ENCODE measurements around the gene CREB5.

DNA sequence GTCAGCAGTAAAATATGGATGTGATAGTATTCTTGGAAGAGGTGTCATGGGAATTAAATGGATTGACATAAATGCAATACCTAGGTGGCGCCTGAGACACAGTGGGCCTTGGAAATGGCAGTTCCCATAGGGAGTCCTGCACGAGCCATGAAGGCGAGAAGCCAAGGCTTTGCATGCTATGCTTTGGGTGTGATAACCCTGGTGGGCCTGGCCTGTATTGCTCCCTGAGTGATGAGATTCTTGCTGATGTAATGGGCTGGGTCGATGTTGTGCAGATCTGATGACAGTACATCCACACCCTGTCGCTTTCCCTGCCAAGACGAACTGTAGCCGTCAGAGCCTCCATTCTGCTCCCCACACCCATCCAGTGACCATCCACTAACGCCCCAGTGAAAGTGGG is 46.4 kb downstream of the CREB5 start:
- TF ChIP-seq EZH2phosphoT487 (IDR thresholded peaks at IDR 0.05; ENCODE audit: unreplicated experiment) (no peak), EZH2 (IDR thresholded peaks at IDR 0.05; ENCODE audit: low read depth, unreplicated experiment) (no peak), JUNB (IDR thresholded peaks at IDR 0.05; ENCODE audit: unreplicated experiment) (no peak), POLR2AphosphoS5 (IDR thresholded peaks at IDR 0.05; ENCODE audit: low read depth) (no peak), STAT1 (IDR thresholded peaks at IDR 0.05; ENCODE audit: unreplicated experiment) (no peak), ZNF114 (CRISPR knock-in tag; IDR thresholded peaks at IDR 0.05) (no peak), NANOG (IDR thresholded peaks at IDR 0.05; ENCODE audit: borderline replicate concordance) (no peak), CREB1 (CRISPR knock-in tag; IDR thresholded peaks at IDR 0.05; ENCODE audit: low read depth) (no peak)
- TF ChIP-seq, protein P1, sequence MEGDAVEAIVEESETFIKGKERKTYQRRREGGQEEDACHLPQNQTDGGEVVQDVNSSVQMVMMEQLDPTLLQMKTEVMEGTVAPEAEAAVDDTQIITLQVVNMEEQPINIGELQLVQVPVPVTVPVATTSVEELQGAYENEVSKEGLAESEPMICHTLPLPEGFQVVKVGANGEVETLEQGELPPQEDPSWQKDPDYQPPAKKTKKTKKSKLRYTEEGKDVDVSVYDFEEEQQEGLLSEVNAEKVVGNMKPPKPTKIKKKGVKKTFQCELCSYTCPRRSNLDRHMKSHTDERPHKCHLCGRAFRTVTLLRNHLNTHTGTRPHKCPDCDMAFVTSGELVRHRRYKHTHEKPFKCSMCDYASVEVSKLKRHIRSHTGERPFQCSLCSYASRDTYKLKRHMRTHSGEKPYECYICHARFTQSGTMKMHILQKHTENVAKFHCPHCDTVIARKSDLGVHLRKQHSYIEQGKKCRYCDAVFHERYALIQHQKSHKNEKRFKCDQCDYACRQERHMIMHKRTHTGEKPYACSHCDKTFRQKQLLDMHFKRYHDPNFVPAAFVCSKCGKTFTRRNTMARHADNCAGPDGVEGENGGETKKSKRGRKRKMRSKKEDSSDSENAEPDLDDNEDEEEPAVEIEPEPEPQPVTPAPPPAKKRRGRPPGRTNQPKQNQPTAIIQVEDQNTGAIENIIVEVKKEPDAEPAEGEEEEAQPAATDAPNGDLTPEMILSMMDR (conservative IDR thresholded peaks at IDR 0.05; ENCODE audit: low read depth in 2 of 2), result peak; percentile 30 to 55
- TF ChIP-seq, protein P2, sequence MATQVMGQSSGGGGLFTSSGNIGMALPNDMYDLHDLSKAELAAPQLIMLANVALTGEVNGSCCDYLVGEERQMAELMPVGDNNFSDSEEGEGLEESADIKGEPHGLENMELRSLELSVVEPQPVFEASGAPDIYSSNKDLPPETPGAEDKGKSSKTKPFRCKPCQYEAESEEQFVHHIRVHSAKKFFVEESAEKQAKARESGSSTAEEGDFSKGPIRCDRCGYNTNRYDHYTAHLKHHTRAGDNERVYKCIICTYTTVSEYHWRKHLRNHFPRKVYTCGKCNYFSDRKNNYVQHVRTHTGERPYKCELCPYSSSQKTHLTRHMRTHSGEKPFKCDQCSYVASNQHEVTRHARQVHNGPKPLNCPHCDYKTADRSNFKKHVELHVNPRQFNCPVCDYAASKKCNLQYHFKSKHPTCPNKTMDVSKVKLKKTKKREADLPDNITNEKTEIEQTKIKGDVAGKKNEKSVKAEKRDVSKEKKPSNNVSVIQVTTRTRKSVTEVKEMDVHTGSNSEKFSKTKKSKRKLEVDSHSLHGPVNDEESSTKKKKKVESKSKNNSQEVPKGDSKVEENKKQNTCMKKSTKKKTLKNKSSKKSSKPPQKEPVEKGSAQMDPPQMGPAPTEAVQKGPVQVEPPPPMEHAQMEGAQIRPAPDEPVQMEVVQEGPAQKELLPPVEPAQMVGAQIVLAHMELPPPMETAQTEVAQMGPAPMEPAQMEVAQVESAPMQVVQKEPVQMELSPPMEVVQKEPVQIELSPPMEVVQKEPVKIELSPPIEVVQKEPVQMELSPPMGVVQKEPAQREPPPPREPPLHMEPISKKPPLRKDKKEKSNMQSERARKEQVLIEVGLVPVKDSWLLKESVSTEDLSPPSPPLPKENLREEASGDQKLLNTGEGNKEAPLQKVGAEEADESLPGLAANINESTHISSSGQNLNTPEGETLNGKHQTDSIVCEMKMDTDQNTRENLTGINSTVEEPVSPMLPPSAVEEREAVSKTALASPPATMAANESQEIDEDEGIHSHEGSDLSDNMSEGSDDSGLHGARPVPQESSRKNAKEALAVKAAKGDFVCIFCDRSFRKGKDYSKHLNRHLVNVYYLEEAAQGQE (IDR thresholded peaks at IDR 0.05; ENCODE audit: unreplicated experiment), result no peak
- TF ChIP-seq, protein P3, sequence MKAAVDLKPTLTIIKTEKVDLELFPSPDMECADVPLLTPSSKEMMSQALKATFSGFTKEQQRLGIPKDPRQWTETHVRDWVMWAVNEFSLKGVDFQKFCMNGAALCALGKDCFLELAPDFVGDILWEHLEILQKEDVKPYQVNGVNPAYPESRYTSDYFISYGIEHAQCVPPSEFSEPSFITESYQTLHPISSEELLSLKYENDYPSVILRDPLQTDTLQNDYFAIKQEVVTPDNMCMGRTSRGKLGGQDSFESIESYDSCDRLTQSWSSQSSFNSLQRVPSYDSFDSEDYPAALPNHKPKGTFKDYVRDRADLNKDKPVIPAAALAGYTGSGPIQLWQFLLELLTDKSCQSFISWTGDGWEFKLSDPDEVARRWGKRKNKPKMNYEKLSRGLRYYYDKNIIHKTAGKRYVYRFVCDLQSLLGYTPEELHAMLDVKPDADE (IDR thresholded peaks at IDR 0.05), result no peak
- TF ChIP-seq, protein P4, sequence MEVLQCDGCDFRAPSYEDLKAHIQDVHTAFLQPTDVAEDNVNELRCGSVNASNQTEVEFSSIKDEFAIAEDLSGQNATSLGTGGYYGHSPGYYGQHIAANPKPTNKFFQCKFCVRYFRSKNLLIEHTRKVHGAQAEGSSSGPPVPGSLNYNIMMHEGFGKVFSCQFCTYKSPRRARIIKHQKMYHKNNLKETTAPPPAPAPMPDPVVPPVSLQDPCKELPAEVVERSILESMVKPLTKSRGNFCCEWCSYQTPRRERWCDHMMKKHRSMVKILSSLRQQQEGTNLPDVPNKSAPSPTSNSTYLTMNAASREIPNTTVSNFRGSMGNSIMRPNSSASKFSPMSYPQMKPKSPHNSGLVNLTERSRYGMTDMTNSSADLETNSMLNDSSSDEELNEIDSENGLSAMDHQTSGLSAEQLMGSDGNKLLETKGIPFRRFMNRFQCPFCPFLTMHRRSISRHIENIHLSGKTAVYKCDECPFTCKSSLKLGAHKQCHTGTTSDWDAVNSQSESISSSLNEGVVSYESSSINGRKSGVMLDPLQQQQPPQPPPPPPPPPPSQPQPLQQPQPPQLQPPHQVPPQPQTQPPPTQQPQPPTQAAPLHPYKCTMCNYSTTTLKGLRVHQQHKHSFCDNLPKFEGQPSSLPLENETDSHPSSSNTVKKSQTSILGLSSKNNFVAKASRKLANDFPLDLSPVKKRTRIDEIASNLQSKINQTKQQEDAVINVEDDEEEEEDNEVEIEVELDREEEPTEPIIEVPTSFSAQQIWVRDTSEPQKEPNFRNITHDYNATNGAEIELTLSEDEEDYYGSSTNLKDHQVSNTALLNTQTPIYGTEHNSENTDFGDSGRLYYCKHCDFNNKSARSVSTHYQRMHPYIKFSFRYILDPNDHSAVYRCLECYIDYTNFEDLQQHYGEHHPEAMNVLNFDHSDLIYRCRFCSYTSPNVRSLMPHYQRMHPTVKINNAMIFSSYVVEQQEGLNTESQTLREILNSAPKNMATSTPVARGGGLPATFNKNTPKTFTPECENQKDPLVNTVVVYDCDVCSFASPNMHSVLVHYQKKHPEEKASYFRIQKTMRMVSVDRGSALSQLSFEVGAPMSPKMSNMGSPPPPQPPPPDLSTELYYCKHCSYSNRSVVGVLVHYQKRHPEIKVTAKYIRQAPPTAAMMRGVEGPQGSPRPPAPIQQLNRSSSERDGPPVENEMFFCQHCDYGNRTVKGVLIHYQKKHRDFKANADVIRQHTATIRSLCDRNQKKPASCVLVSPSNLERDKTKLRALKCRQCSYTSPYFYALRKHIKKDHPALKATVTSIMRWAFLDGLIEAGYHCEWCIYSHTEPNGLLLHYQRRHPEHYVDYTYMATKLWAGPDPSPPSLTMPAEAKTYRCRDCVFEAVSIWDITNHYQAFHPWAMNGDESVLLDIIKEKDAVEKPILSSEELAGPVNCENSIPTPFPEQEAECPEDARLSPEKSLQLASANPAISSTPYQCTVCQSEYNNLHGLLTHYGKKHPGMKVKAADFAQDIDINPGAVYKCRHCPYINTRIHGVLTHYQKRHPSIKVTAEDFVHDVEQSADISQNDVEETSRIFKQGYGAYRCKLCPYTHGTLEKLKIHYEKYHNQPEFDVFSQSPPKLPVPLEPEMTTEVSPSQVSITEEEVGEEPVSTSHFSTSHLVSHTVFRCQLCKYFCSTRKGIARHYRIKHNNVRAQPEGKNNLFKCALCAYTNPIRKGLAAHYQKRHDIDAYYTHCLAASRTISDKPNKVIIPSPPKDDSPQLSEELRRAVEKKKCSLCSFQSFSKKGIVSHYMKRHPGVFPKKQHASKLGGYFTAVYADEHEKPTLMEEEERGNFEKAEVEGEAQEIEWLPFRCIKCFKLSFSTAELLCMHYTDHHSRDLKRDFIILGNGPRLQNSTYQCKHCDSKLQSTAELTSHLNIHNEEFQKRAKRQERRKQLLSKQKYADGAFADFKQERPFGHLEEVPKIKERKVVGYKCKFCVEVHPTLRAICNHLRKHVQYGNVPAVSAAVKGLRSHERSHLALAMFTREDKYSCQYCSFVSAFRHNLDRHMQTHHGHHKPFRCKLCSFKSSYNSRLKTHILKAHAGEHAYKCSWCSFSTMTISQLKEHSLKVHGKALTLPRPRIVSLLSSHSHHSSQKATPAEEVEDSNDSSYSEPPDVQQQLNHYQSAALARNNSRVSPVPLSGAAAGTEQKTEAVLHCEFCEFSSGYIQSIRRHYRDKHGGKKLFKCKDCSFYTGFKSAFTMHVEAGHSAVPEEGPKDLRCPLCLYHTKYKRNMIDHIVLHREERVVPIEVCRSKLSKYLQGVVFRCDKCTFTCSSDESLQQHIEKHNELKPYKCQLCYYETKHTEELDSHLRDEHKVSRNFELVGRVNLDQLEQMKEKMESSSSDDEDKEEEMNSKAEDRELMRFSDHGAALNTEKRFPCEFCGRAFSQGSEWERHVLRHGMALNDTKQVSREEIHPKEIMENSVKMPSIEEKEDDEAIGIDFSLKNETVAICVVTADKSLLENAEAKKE (CRISPR knock-in tag; IDR thresholded peaks at IDR 0.05), result no peak
